Measurements from ENCODE around the gene SLC38A9.
A peak's percentile ranks its signal among the peaks of the same experiment; 100 is the strongest.
"Not testable (repeated sequence)": the region's sequence is repeated elsewhere in the genome, so short reads cannot be mapped to it uniquely, and the experiment has no call there.

Gene SLC38A9

GRCh38 chr5:55702598-55703345, 9.4 kb downstream of the SLC38A9 start:
- no peak for DNase-seq

GRCh38 chr5:55701462-55702103, 10.5 kb downstream of the SLC38A9 start:
- DNase-seq, result no peak

- DNase-seq, result no peak
Observed at GRCh38 chr5:55700745-55701144, 11.4 kb downstream of the SLC38A9 start.

- no peak for DNase-seq
Observed at GRCh38 chr5:55699041-55699688, 13.0 kb downstream of the SLC38A9 start.

GRCh38 chr5:55696704-55697103, 15.4 kb downstream of the SLC38A9 start:
- DNase-seq, result not testable (repeated sequence)

GRCh38 chr5:55694152-55694830, 17.8 kb downstream of the SLC38A9 start:
- no peak for DNase-seq

- DNase-seq, result no peak
Observed at GRCh38 chr5:55692509-55692908, 19.6 kb downstream of the SLC38A9 start.

- no peak for DNase-seq
Observed at GRCh38 chr5:55692106-55692417, 20.1 kb downstream of the SLC38A9 start.

GRCh38 chr5:55691265-55692105, 20.6 kb downstream of the SLC38A9 start:
- DNase-seq, result no peak

- no peak for DNase-seq
Observed at GRCh38 chr5:55682071-55682470, 30.1 kb downstream of the SLC38A9 start.

- no peak for DNase-seq
Observed at GRCh38 chr5:55681301-55681700, 30.8 kb downstream of the SLC38A9 start.

GRCh38 chr5:55680353-55680752, 31.8 kb downstream of the SLC38A9 start:
- no peak for DNase-seq

GRCh38 chr5:55679556-55679955, 32.6 kb downstream of the SLC38A9 start:
- DNase-seq, result no peak

GRCh38 chr5:55675119-55675518, 37.0 kb downstream of the SLC38A9 start:
- DNase-seq, result no peak

GRCh38 chr5:55674340-55674739, 37.8 kb downstream of the SLC38A9 start:
- no peak for DNase-seq

- DNase-seq, result no peak
Observed at GRCh38 chr5:55672477-55672911, 39.6 kb downstream of the SLC38A9 start.

- no peak for DNase-seq
Observed at GRCh38 chr5:55671975-55672374, 40.1 kb downstream of the SLC38A9 start.

- DNase-seq, result no peak
Observed at GRCh38 chr5:55668356-55668755, 43.8 kb downstream of the SLC38A9 start.

GRCh38 chr5:55667938-55668337, 44.2 kb downstream of the SLC38A9 start:
- DNase-seq, result no peak

- DNase-seq, result no peak
Observed at GRCh38 chr5:55665065-55665464, 47.1 kb downstream of the SLC38A9 start.

- no peak for DNase-seq
Observed at GRCh38 chr5:55657443-55657842, 54.7 kb downstream of the SLC38A9 start.

GRCh38 chr5:55650386-55650785, 61.7 kb downstream of the SLC38A9 start:
- peak; percentile 8 for DNase-seq

GRCh38 chr5:55649963-55650362, 62.2 kb downstream of the SLC38A9 start:
- no peak for DNase-seq

Data from CD4-positive, alpha-beta T cell treated with Interleukin-17A for 4 hours (primary cell).